GM12874 (cell line): ENCODE data around the gene IP6K1.

ENCODE experiments used
- CTCF ChIP-seq: IDR thresholded peaks from 2 replicates; pipeline ENCODE4 v1.5.1; 2011; ENCODE audit warnings: low read depth, mild to moderate bottlenecking, control low read depth, low read length, moderate library complexity; ENCODE audit not compliant: insufficient read depth

IP6K1 gene

GRCh38 chr3:49747792-49748480, 38.4 kb downstream of the IP6K1 start:
- TF ChIP-seq CTCF = no peak

- TF ChIP-seq CTCF = no peak
These were observed 40.4 kb downstream of the IP6K1 start for GRCh38 chr3:49745986-49746385.

GRCh38 chr3:49740427-49740826, 45.9 kb downstream of the IP6K1 start:
- TF ChIP-seq CTCF = no peak

- TF ChIP-seq CTCF = no peak
These were observed 48.2 kb downstream of the IP6K1 start for GRCh38 chr3:49738067-49738713.

GRCh38 chr3:49734752-49735151, 51.6 kb downstream of the IP6K1 start:
- TF ChIP-seq CTCF = no peak

GRCh38 chr3:49733551-49733950, 52.8 kb downstream of the IP6K1 start:
- TF ChIP-seq CTCF = no peak

- no peak for TF ChIP-seq CTCF
These were observed 53.7 kb downstream of the IP6K1 start for GRCh38 chr3:49732597-49732996.
